Activated CD4-positive, alpha-beta T cell treated with anti-CD3 and anti-CD28 coated beads, Interleukin-2, amount 50 U/mL, for 24 hours (primary cell): ENCODE results near the gene TMEM179.
"Not testable (repeated sequence)": the region's sequence is repeated elsewhere in the genome, so short reads cannot be mapped to it uniquely, and the experiment has no call there.

Source experiments
- DNase-seq, 2 donors: peaks; one replicate each; pipeline ENCODE4 v3.0.0-alpha.2; 2020; ENCODE audit warnings: low read depth in 1 of 2, low spot score in 1 of 2

Gene TMEM179

GRCh38 chr14:104588066-104588857 is 16.3 kb downstream of the TMEM179 start:
- DNase-seq = no peak

- DNase-seq = no peak
Observed at GRCh38 chr14:104587641-104588040, 16.9 kb downstream of the TMEM179 start.

- no peak for DNase-seq
Observed at GRCh38 chr14:104586832-104587620, 17.5 kb downstream of the TMEM179 start.

GRCh38 chr14:104585966-104586697 is 18.4 kb downstream of the TMEM179 start:
- DNase-seq = no peak

GRCh38 chr14:104584557-104584956 is 20.0 kb downstream of the TMEM179 start:
- DNase-seq = no peak

GRCh38 chr14:104583424-104584306 is 20.9 kb downstream of the TMEM179 start:
- no peak for DNase-seq

GRCh38 chr14:104582662-104583061 is 21.9 kb downstream of the TMEM179 start:
- DNase-seq = no peak

GRCh38 chr14:104582005-104582404 is 22.6 kb downstream of the TMEM179 start:
- DNase-seq = no peak

- DNase-seq = no peak
Observed at GRCh38 chr14:104581521-104581920, 23.1 kb downstream of the TMEM179 start.

GRCh38 chr14:104580961-104581360 is 23.6 kb downstream of the TMEM179 start:
- no peak for DNase-seq

- DNase-seq = not testable (repeated sequence)
Observed at GRCh38 chr14:104579939-104580338, 24.6 kb downstream of the TMEM179 start.

GRCh38 chr14:104579507-104579906 is 25.1 kb downstream of the TMEM179 start, which contains the start of gene C14orf180:
TSS of gene C14orf180 (plus strand) at chr14:104579764. CDS start at chr14:104586431, 6,667 bp downstream.
- DNase-seq = no peak

GRCh38 chr14:104578321-104578720 is 26.3 kb downstream of the TMEM179 start:
- no peak for DNase-seq

- no peak for DNase-seq
Observed at GRCh38 chr14:104577847-104578301, 26.7 kb downstream of the TMEM179 start.

- DNase-seq = no peak
Observed at GRCh38 chr14:104577426-104577825, 27.1 kb downstream of the TMEM179 start.

GRCh38 chr14:104576970-104577332 is 27.6 kb downstream of the TMEM179 start:
- no peak for DNase-seq

GRCh38 chr14:104576232-104576969 is 28.2 kb downstream of the TMEM179 start:
- no peak for DNase-seq

- no peak for DNase-seq
Observed at GRCh38 chr14:104574978-104575583, 29.5 kb downstream of the TMEM179 start.

- DNase-seq = no peak
Observed at GRCh38 chr14:104574536-104574935, 30.0 kb downstream of the TMEM179 start.
